ENCODE results near the gene ATP13A3. TPM values are rescaled to one million over a fixed set of nuclear protein-coding genes. Genes with fewer than 3 reads are reported as not detected.

ATP13A3 gene
- total and polyA plus RNA-seq, 2 experiments from 2014 or later = 51.8 to 293 TPM

- no peak for TF ChIP-seq CTCF (IDR thresholded peaks at IDR 0.05; ENCODE audit: low read depth, low read length)
- DNase-seq (ENCODE audit: low read depth in 1 of 2, low spot score in 1 of 2) = peak; percentile 41 to 52
Measured at GRCh38 chr3:194395778-194396538, 90.8 kb downstream of the ATP13A3 start.

GRCh38 chr3:194395212-194395611, 91.6 kb downstream of the ATP13A3 start:
- peaks cover 33% of the 10 kb centered on the region for H3K27me3 ChIP-seq
- H3K9me3 ChIP-seq (ENCODE audit: low read depth) = no peaks in the 10 kb centered on the region
- no peaks in the 10 kb centered on the region for H3K4me1 ChIP-seq (ENCODE audit: low read depth)
- H3K36me3 ChIP-seq = no peaks in the 10 kb centered on the region
- no peak for DNase-seq (ENCODE audit: low read depth in 1 of 2, low spot score in 1 of 2)
- no peak overlapping the region for H3K4me3 ChIP-seq
- TF ChIP-seq CTCF (IDR thresholded peaks at IDR 0.05; ENCODE audit: low read depth, low read length) = no peak
- no peak overlapping the region for H3K27ac ChIP-seq

More at GRCh38 chr3:194395778-194396538, 90.8 kb downstream of the ATP13A3 start:
- H3K27ac ChIP-seq = no peak overlapping the region
- peaks cover 33% of the 10 kb centered on the region for H3K27me3 ChIP-seq
- no peak overlapping the region for H3K4me3 ChIP-seq
- no peaks in the 10 kb centered on the region for H3K9me3 ChIP-seq (ENCODE audit: low read depth)
- H3K36me3 ChIP-seq = no peaks in the 10 kb centered on the region
- no peaks in the 10 kb centered on the region for H3K4me1 ChIP-seq (ENCODE audit: low read depth)

GRCh38 chr3:194392576-194392975, 94.2 kb downstream of the ATP13A3 start:
- Histone ChIP-seq H3K36me3 (no peaks in the 10 kb centered on the region), H3K4me1 (ENCODE audit: low read depth) (no peaks in the 10 kb centered on the region), H3K4me3 (no peak overlapping the region), H3K9me3 (ENCODE audit: low read depth) (no peaks in the 10 kb centered on the region), H3K27me3 (peaks cover 16% of the 10 kb centered on the region), H3K27ac (no peak overlapping the region)
- no peak for TF ChIP-seq CTCF (IDR thresholded peaks at IDR 0.05; ENCODE audit: low read depth, low read length)
- DNase-seq (ENCODE audit: low read depth in 1 of 2, low spot score in 1 of 2) = no peak

GRCh38 chr3:194390835-194391234, 96.0 kb downstream of the ATP13A3 start:
- H3K9me3 ChIP-seq (ENCODE audit: low read depth) = no peaks in the 10 kb centered on the region
- no peak for TF ChIP-seq CTCF (IDR thresholded peaks at IDR 0.05; ENCODE audit: low read depth, low read length)
- H3K36me3 ChIP-seq = no peaks in the 10 kb centered on the region
- no peaks in the 10 kb centered on the region for H3K27me3 ChIP-seq
- no peak for DNase-seq (ENCODE audit: low read depth in 1 of 2, low spot score in 1 of 2)
- H3K27ac ChIP-seq = no peak overlapping the region
- H3K4me3 ChIP-seq = no peak overlapping the region
- no peaks in the 10 kb centered on the region for H3K4me1 ChIP-seq (ENCODE audit: low read depth)

GRCh38 chr3:194389269-194389668, 97.5 kb downstream of the ATP13A3 start:
- Histone ChIP-seq H3K4me3 (no peak overlapping the region), H3K27me3 (no peaks in the 10 kb centered on the region), H3K4me1 (ENCODE audit: low read depth) (no peaks in the 10 kb centered on the region), H3K9me3 (ENCODE audit: low read depth) (no peaks in the 10 kb centered on the region), H3K36me3 (no peaks in the 10 kb centered on the region), H3K27ac (no peak overlapping the region)
- TF ChIP-seq CTCF (IDR thresholded peaks at IDR 0.05; ENCODE audit: low read depth, low read length) = no peak
- DNase-seq (ENCODE audit: low read depth in 1 of 2, low spot score in 1 of 2) = no peak

Data from cardiac muscle cell (in vitro differentiated cells and primary cell).